GM19395 (cell line): Measurements from ENCODE around the gene HAUS7.

ENCODE experiments used
- ATAC-seq: cut with Tn5 transposase; IDR thresholded peaks from one replicate; pipeline ENCODE4 v1.9.1; 2021; ENCODE audit warnings: mild to moderate bottlenecking, moderate library complexity; ENCODE audit not compliant: unreplicated experiment

HAUS7 gene

GRCh38 chrX:153499876-153500275 lies 29.5 kb upstream of the HAUS7 start:
- no peak for ATAC-seq

- ATAC-seq, result no peak
Observed at GRCh38 chrX:153499341-153499740, 29.0 kb upstream of the HAUS7 start.

- ATAC-seq, result no peak
Observed at GRCh38 chrX:153498453-153498852, 28.1 kb upstream of the HAUS7 start.

- ATAC-seq, result no peak
Observed at GRCh38 chrX:153496590-153496959, 26.2 kb upstream of the HAUS7 start.

GRCh38 chrX:153495903-153496589 lies 25.7 kb upstream of the HAUS7 start:
- ATAC-seq, result no peak

- no peak for ATAC-seq
Observed at GRCh38 chrX:153495362-153495751, 25.0 kb upstream of the HAUS7 start.

GRCh38 chrX:153494541-153495361 lies 24.4 kb upstream of the HAUS7 start, which contains the start of gene BGN:
Gene BGN (plus strand): TSS chrX:153494980. CDS start chrX:153504632, 9,652 bp downstream.
- ATAC-seq, result no peak

- ATAC-seq, result no peak
Observed at GRCh38 chrX:153494061-153494460, 23.7 kb upstream of the HAUS7 start.

- no peak for ATAC-seq
Observed at GRCh38 chrX:153493085-153493484, 22.7 kb upstream of the HAUS7 start.

GRCh38 chrX:153492543-153492942 lies 22.2 kb upstream of the HAUS7 start:
- ATAC-seq, result no peak

- no peak for ATAC-seq
Observed at GRCh38 chrX:153491918-153492317, 21.5 kb upstream of the HAUS7 start.

- no peak for ATAC-seq
Observed at GRCh38 chrX:153491351-153491914, 21.1 kb upstream of the HAUS7 start.

- ATAC-seq, result no peak
Observed at GRCh38 chrX:153490217-153490930, 20.0 kb upstream of the HAUS7 start.

GRCh38 chrX:153488231-153488914 lies 18.0 kb upstream of the HAUS7 start:
- ATAC-seq, result no peak

- no peak for ATAC-seq
Observed at GRCh38 chrX:153487590-153488071, 17.3 kb upstream of the HAUS7 start.

GRCh38 chrX:153486171-153486570 lies 15.8 kb upstream of the HAUS7 start:
- no peak for ATAC-seq

- no peak for ATAC-seq
Observed at GRCh38 chrX:153485396-153486080, 15.2 kb upstream of the HAUS7 start.

- no peak for ATAC-seq
Observed at GRCh38 chrX:153482376-153483015, 12.1 kb upstream of the HAUS7 start.

- no peak for ATAC-seq
Observed at GRCh38 chrX:153481043-153481442, 10.7 kb upstream of the HAUS7 start.

- no peak for ATAC-seq
Observed at GRCh38 chrX:153478746-153479145, 8.4 kb upstream of the HAUS7 start.
